Measurements from ENCODE around the gene PRIMA1.

Gene PRIMA1

DNA sequence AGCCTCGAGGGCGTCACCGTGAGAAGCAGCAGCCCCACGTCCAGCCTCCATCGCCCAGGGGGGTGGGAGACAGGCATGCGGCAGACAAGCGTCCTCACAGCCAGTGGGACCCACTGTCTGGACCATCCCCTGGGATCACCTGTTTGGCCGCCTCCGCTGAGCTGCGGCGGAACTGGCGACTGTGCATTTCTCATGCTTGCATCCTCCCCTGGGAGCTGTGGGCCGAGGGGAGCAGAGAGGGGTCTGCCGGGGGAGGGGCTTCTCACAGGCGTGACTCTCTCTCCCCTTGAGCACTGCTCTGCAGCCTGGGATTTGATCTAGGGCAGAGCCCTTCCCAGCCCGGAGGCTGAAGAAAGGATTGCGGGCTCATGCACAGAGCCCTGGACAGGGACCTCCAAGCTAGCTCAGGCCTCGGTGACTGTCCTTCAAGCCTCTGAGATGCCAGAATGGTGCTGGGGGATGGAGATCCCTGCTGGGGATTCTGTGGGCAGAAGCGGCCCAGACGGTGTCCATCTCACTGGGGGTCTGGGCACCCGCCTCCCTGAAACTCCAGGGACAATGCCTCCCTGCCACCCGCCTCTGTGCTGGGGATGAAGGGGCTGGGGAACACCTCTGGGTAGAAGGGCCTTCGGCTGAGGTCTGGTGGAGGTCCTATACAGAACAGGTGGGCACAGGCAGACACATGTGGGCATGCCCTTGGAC, 61.1 kb downstream of the PRIMA1 start:
- no peak for DNase-seq (ENCODE audit: low spot score in 2 of 2)
- Mint-ChIP-seq H3K4me1 (peaks cover 3% of the 10 kb centered on the region), H3K4me3 (no peak overlapping the region), H3K27ac (no peak overlapping the region), H3K27me3 (peaks cover 5% of the 10 kb centered on the region), H3K9me3 (peaks cover 5% of the 10 kb centered on the region), H3K36me3 (no peaks in the 10 kb centered on the region)
- ATAC-seq (ENCODE audit: low read depth): no peak

DNA sequence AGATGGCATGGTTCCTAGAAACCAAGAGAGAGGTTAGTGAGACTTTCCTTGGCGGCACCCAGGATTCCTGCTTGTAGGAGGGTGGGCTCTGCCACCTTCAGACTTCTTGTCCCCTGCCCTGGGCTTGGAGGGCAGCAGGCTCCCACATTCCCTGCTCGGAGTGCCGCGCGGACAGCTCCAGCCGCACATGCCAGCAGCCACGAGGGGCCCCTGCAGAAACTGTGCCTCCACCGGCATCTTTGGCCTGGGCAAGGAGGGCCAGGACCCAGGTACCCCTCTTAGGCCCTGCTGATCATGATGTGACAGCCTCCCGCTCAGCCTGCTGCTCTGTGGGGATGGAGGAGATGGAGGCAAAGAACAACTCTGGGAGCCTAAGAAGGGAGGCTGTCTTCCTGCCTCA, 62.3 kb downstream of the PRIMA1 start:
- peaks cover 5% of the 10 kb centered on the region for H3K9me3 Mint-ChIP-seq
- no peaks in the 10 kb centered on the region for H3K36me3 Mint-ChIP-seq
- peaks cover 3% of the 10 kb centered on the region for H3K4me1 Mint-ChIP-seq
- H3K4me3 Mint-ChIP-seq: no peak overlapping the region
- no peak for DNase-seq (ENCODE audit: low spot score in 2 of 2)
- H3K27me3 Mint-ChIP-seq: peaks cover 5% of the 10 kb centered on the region
- ATAC-seq (ENCODE audit: low read depth): no peak
- no peak overlapping the region for H3K27ac Mint-ChIP-seq

DNA sequence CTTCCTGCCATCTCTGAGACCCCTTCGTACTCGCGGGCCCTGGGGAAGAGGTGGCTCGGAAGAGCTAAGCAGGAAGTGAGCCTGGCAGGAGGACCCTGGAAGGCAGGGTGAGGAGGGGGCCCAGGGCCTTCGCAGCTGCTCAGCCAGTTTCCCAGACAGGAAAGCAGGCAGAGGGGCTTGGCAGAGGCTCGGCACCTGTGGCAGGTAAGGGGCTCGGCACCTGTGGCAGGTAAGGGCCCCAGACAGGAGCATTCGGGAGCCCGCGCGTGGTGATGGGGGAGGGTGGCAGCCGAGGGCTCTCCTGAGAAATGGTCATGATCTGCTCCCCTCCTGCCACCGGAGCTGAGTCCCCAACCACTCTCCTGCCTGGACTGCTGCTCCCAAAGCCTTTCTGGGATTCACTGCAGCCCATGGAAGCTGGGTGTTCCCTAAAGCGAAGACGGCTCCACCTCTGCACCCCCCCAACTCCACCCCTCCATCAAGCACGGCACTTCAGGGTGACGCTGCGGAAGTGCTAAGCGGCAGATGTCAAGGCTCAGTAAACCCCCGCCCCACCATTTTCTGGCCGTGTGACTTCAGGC, 63.2 kb downstream of the PRIMA1 start:
- H3K27me3 Mint-ChIP-seq: peaks cover 5% of the 10 kb centered on the region
- DNase-seq (ENCODE audit: low spot score in 2 of 2) (no peak), ATAC-seq (ENCODE audit: low read depth) (no peak)
- H3K9me3 Mint-ChIP-seq: peaks cover 5% of the 10 kb centered on the region
- H3K4me3 Mint-ChIP-seq: no peak overlapping the region
- peaks cover 3% of the 10 kb centered on the region for H3K4me1 Mint-ChIP-seq
- no peak overlapping the region for H3K27ac Mint-ChIP-seq
- H3K36me3 Mint-ChIP-seq: no peaks in the 10 kb centered on the region

DNA sequence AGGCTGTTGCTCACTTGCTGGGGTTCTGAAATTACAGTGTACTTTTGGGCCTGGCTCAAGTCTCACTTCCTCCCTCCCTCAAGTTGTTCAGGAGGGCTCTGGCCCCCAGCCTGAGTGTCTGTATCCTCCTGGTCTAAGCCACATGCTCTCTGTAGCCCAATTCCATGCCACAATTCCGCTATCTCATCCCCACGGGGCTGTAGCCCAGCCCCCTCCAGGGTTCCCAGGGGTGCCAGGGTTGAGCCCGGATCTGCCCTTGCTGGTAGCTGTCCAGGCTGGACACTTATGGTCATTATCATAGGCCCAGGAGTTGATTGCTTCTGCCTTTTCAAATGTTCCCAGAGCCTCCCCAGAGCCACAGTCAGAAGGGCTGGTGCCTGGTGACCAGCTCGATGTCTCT, 65.3 kb downstream of the PRIMA1 start:
- H3K36me3 Mint-ChIP-seq: no peaks in the 10 kb centered on the region
- peaks cover 5% of the 10 kb centered on the region for H3K27me3 Mint-ChIP-seq
- no peak overlapping the region for H3K4me3 Mint-ChIP-seq
- peaks cover 5% of the 10 kb centered on the region for H3K9me3 Mint-ChIP-seq
- H3K4me1 Mint-ChIP-seq: peaks cover 3% of the 10 kb centered on the region
- ATAC-seq (ENCODE audit: low read depth) (no peak), DNase-seq (ENCODE audit: low spot score in 2 of 2) (no peak)
- no peak overlapping the region for H3K27ac Mint-ChIP-seq

DNA sequence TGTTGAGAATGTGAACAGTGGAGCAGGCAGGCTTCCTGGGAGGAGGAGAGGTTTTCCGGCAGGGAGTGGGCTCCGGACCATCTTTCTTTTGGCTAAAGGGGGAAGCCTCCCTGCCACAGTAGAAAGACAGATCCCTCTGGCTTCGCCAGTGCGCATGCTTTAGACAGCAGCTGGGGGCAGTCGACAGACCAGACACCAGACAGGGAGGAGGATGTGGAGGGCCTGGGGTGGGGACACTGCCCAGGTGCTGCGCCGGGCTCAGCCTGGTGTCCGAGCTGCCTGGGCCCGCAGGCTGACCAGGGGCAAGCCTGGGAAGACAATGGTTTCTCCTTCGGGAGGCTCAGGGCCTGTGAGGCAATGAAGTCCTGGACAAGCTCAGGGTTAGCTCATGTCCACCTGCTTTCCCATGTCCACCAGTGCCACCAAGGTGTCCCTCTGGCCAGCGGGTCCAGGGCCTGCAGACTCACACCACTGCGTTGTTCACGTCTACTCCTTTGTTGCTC, 67.3 kb downstream of the PRIMA1 start:
- DNase-seq (ENCODE audit: low spot score in 2 of 2) (no peak), ATAC-seq (ENCODE audit: low read depth) (no peak)
- H3K9me3 Mint-ChIP-seq: peaks cover 5% of the 10 kb centered on the region
- no peaks in the 10 kb centered on the region for H3K4me1 Mint-ChIP-seq
- no peaks in the 10 kb centered on the region for H3K27me3 Mint-ChIP-seq
- no peak overlapping the region for H3K4me3 Mint-ChIP-seq
- H3K27ac Mint-ChIP-seq: no peak overlapping the region
- no peaks in the 10 kb centered on the region for H3K36me3 Mint-ChIP-seq

DNA sequence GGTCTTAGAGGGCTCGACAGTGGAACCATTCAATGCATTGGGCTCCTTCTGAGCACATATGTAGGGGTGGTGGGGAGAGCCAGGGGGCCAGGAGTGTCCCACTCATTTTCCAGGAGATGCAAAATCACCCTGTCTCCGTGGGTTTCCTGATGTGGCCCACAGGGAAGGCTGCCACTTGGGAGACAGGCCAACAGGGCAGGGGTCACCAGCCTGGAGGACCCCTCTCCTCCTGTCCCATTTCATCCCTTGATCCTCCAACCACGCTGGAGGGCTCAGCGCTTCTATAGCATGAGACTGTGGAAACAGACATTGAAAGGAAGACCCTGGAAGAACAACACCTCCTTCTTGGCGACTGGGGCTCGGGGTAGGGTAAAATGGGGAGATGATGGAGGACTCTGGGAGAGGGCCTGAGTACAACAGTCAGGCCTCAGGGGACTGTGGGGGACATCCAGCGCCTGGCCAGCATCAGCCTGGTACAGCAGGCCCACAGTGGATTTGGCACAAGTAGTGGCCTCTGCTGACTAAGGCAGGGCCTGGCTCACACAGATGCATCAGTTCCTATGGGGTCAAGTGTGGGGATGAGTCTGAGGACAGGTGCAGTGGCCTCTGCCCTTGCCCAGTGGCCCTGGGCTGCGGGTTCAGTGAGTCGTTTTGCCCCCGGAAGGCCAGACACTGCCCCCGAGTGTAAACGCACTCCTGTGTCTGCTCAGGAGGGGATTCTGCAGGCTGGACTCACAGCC, 68.0 kb downstream of the PRIMA1 start:
- peaks cover 5% of the 10 kb centered on the region for H3K9me3 Mint-ChIP-seq
- DNase-seq (ENCODE audit: low spot score in 2 of 2): no peak
- H3K4me3 Mint-ChIP-seq: no peak overlapping the region
- no peak for ATAC-seq (ENCODE audit: low read depth)
- H3K27ac Mint-ChIP-seq: no peak overlapping the region
- no peaks in the 10 kb centered on the region for H3K4me1 Mint-ChIP-seq
- H3K36me3 Mint-ChIP-seq: no peaks in the 10 kb centered on the region
- peaks cover 7% of the 10 kb centered on the region for H3K27me3 Mint-ChIP-seq

DNA sequence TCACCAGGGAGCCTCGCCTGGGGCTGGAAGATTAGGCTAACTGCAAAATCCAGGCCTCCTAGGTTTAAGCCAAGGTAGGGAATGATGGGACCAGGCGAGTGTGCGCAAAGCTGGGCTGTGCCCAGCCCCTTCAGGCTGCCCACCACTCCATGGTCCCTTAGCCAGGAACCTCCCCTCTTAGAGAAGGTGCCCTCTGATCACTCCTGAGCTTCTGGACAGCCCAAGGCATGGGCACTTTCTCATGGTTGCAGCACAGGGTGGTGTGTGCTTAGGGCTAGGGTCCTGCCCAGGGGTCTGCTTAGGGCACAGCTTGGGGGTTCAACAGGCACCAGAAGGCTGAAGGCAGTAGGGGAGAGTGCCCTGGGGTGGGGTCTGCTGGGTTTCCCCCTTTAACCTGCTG, 69.0 kb downstream of the PRIMA1 start:
- Mint-ChIP-seq H3K36me3 (no peaks in the 10 kb centered on the region), H3K9me3 (peaks cover 5% of the 10 kb centered on the region), H3K27ac (no peak overlapping the region), H3K27me3 (peaks cover 8% of the 10 kb centered on the region), H3K4me1 (no peaks in the 10 kb centered on the region), H3K4me3 (no peak overlapping the region)
- DNase-seq (ENCODE audit: low spot score in 2 of 2) (no peak), ATAC-seq (ENCODE audit: low read depth) (no peak)

DNA sequence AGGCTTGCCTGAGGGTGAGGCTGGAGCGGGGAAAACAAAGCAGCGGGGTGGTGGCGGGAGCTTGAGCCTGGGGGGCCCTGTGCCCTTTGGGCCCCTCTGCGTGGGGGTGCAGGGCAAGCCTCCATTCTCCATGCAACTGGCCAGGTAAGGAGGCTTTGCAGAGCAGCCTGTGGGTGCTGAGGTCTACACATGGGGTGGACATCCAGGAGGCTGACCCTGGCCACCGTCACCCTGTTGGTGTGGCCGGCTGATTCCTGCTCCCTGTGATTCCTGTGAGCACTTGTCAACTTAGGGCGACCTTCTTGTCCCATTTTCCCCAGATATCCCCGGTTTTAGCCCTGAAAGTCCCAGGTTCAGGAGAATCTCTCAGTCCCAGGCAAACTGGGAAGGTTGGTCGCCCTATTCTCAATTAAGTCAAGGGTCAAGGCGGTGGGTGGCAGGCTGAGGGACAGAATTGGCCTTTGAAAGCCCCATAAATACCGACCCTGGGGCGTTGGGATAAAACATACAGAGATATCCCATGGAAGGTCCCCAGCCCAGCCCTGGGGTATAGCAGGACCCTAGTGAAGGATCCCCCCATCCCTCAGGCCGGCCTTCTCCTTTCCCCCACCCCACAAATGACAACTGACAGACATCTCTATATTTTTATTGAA, 70.5 kb downstream of the PRIMA1 start:
- no peak for DNase-seq (ENCODE audit: low spot score in 2 of 2)
- Mint-ChIP-seq H3K36me3 (no peaks in the 10 kb centered on the region), H3K4me1 (no peaks in the 10 kb centered on the region)

DNA sequence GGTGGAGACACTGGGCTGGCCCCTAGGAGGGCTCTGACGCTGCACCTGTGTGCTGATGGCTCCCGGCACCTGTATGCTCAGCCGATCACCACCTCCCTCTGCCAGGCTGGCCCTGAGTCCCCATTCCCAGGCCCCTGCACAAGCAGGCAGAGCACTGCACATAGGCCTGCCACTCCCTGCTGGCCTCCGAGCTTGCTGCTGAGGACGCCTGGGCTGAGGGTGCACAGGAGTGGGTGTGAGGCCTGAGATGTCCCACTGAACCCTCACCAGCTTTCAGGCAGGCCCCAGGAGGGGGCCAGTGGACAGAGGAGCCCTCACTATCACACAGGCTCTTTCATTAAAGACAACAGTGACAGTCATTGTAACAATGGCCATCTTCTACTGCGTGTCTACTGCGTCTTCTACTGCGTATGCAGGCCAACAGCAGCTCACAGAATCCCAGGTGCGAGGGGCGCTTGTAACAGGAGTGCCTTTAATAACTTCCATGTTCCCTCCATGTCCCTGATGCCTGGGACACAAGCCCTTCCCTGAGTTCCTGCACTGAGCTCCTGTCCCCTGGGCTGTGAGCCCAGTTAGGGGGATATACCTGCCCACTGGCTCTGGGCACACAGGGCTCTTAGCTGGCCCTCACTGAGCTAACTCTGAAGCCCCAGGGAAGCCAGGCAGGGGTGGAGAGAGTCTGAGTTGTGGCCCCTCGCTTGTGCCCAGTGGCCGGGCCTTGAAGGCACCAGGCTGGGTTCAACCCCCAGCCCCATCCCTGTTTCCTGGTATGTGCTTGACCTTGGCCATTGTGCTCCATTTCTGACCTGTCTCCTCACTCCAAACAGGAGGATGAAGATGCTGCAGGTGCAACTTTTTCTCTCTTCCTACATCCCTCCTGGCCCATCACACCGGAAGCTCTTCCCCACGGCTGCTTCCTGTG, 71.3 kb downstream of the PRIMA1 start:
- ATAC-seq (ENCODE audit: low read depth) (no peak), DNase-seq (ENCODE audit: low spot score in 2 of 2) (no peak)
- H3K27me3 Mint-ChIP-seq: peaks cover 10% of the 10 kb centered on the region
- H3K27ac Mint-ChIP-seq: no peak overlapping the region
- no peaks in the 10 kb centered on the region for H3K36me3 Mint-ChIP-seq
- no peaks in the 10 kb centered on the region for H3K4me1 Mint-ChIP-seq
- H3K4me3 Mint-ChIP-seq: no peak overlapping the region
- H3K9me3 Mint-ChIP-seq: no peaks in the 10 kb centered on the region

More for the DNA sequence above, 70.5 kb downstream of the PRIMA1 start:
- ATAC-seq (ENCODE audit: low read depth): no peak
- Mint-ChIP-seq H3K27ac (no peak overlapping the region), H3K9me3 (peaks cover 5% of the 10 kb centered on the region), H3K4me3 (no peak overlapping the region), H3K27me3 (peaks cover 8% of the 10 kb centered on the region)

DNA sequence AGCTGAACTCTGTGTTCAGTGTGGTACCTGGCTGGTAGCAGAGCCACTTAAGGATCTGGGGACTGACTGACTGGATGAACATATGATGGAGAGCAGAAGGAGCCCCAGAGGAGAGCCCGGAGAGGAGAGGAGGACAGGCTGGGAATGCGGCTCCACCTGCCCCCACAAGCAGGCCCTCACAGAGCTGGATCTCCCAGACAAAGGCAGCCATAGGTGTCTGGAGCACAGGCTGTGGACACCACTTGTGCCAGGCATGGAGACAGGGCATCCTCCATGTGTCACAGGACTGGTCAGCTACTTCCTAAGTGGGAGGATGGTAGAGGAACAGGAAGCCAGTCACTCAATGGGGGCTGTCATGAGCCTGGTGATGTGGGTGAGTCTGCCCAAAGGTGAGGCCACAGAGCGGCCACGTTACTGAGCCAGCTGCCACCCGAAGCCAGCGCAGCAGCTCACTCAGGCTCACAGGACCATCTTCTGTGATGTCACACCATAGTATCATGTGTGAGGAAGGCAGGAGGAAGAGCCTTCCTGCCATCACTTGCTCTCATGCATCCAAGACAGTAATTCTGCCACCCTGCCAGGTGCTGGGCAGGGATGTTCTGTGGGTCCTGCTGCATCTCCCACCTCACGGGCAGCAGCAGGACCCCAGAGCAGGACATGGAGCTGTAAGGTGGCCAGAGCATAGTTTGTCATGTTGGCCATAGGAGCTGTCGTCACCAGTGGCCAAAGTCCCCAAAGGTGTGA, 72.1 kb downstream of the PRIMA1 start:
- H3K27me3 Mint-ChIP-seq: peaks cover 10% of the 10 kb centered on the region
- no peaks in the 10 kb centered on the region for H3K9me3 Mint-ChIP-seq
- no peaks in the 10 kb centered on the region for H3K4me1 Mint-ChIP-seq
- no peak for ATAC-seq (ENCODE audit: low read depth)
- H3K4me3 Mint-ChIP-seq: no peak overlapping the region
- DNase-seq (ENCODE audit: low spot score in 2 of 2): no peak
- no peaks in the 10 kb centered on the region for H3K36me3 Mint-ChIP-seq
- H3K27ac Mint-ChIP-seq: no peak overlapping the region

DNA sequence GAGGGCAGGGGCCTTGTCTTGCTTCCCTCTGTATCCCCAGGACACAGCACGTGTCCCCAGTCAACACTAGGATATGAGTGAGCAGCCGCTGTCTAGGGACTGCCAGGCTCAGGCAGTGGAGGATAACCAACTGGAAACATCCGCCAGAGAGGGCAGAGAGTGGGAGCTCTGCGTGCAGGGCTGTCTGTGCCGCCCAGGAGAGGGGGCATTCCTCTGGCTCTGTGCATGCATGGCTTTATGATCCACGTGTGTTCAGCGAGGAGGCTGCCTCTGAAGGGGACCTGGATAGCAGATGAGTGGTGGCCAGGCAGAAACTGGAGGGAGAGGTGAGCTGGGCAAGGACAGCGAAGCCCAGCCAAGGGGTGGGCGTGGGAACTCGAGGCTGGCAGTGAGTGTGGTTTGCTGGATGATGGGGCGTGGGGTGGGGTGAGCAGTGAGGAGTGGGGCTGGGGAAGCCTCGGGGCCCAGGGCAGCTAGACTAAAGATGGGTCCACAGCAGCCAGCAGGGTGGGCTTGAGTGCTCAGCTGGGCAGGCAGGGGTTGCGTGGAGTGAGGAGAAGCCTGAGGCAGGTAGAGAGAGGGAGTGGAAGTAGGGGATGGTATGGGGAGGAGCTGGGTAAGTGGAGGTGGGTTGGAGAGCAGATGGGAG, 72.9 kb downstream of the PRIMA1 start:
- Mint-ChIP-seq H3K9me3 (no peaks in the 10 kb centered on the region), H3K36me3 (no peaks in the 10 kb centered on the region), H3K4me1 (no peaks in the 10 kb centered on the region), H3K27me3 (peaks cover 10% of the 10 kb centered on the region), H3K4me3 (no peak overlapping the region), H3K27ac (no peak overlapping the region)
- DNase-seq (ENCODE audit: low spot score in 2 of 2) (no peak), ATAC-seq (ENCODE audit: low read depth) (no peak)

DNA sequence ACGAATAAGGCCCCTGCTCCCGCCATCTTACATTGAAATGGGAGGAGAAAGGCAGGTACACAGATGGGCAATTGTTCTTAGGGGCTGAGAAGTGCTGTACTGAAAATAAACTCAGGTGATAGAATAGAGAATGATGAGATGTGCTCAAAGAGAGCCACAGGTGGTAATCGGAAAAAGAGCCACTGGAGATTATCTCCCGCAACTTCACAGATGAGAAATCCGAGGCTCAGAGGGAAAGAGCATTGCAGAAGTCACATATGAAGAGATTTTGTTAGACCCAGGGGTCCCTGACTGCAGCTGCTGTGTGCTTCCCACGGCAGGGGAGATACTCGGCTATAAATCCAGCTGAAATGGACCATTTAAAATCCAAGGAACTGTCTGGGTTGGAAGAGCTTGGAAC, 73.7 kb downstream of the PRIMA1 start:
- no peak overlapping the region for H3K4me3 Mint-ChIP-seq
- ATAC-seq (ENCODE audit: low read depth): no peak
- H3K27ac Mint-ChIP-seq: no peak overlapping the region
- no peaks in the 10 kb centered on the region for H3K4me1 Mint-ChIP-seq
- DNase-seq (ENCODE audit: low spot score in 2 of 2): no peak
- H3K36me3 Mint-ChIP-seq: no peaks in the 10 kb centered on the region
- H3K27me3 Mint-ChIP-seq: peaks cover 10% of the 10 kb centered on the region
- H3K9me3 Mint-ChIP-seq: no peaks in the 10 kb centered on the region
